Ishikawa (cell line): ENCODE measurements around the gene NCK2.

Experiments
- CEBPB ChIP-seq: IDR thresholded peaks from 2 replicates; pipeline ENCODE4 v1.6.1; 2012
- CREB1 ChIP-seq: IDR thresholded peaks from 2 replicates; pipeline ENCODE4 v1.6.1; 2012; ENCODE audit warnings: low read depth
- EGR1 ChIP-seq: IDR thresholded peaks from 2 replicates; pipeline ENCODE4 v1.6.1; 2012
- EP300 ChIP-seq: IDR thresholded peaks from 2 replicates; pipeline ENCODE4 v1.6.1; 2012; ENCODE audit warnings: borderline replicate concordance
- FOXM1 ChIP-seq: IDR thresholded peaks from 2 replicates; pipeline ENCODE4 v1.6.1; 2012; ENCODE audit warnings: low read depth, borderline replicate concordance
- NFIC ChIP-seq: IDR thresholded peaks from 2 replicates; pipeline ENCODE4 v1.6.1; 2012
- RAD21 ChIP-seq: IDR thresholded peaks from 2 replicates; pipeline ENCODE4 v1.6.1; 2012; ENCODE audit warnings: low read depth
- REST ChIP-seq: IDR thresholded peaks from 2 replicates; pipeline ENCODE4 v1.6.1; 2012; ENCODE audit warnings: low read depth, mild to moderate bottlenecking
- TAF1 ChIP-seq: IDR thresholded peaks from 2 replicates; pipeline ENCODE4 v1.6.1; 2012; ENCODE audit warnings: low read depth, mild to moderate bottlenecking
- TEAD4 ChIP-seq: IDR thresholded peaks from 2 replicates; pipeline ENCODE4 v1.6.1; 2012
- YY1 ChIP-seq: IDR thresholded peaks from 2 replicates; pipeline ENCODE4 v1.6.1; 2012; ENCODE audit warnings: low read depth
- TF ChIP-seq, protein P1 (sequence below): IDR thresholded peaks from 2 replicates; pipeline ENCODE4 v1.6.1; 2012

DNA sequence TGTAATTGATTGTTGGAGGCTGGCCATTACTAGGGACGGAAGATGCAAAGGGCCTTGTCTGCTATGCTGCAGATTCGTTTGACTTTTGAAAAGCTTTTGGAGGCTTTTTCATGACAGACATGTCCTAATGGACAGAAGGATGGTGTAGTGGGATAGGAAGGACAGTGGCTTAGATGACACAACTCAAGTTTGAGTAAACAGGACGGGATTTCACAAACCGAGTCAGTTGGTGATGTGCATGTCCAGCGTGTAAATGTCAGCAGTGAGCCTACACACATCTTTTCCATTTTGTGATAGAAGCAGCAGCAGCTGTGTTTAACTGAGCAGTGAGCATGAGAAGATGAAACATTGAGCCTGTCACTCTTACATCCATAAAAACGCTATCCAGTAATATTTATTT is 76.0 kb downstream of the NCK2 start:
- TF ChIP-seq NFIC (no peak), YY1 (no peak), EGR1 (no peak), TAF1 (no peak), REST (no peak), CREB1 (no peak), CEBPB (no peak), TEAD4 (no peak), FOXM1 (no peak), RAD21 (no peak), EP300 (no peak)
- TF ChIP-seq, protein P1, sequence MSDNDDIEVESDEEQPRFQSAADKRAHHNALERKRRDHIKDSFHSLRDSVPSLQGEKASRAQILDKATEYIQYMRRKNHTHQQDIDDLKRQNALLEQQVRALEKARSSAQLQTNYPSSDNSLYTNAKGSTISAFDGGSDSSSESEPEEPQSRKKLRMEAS = no peak
